H1 (cell line): ENCODE measurements around the gene RNF38. TPM values are rescaled to one million over a fixed set of nuclear protein-coding genes. Genes with fewer than 3 reads are reported as not detected.

Experiments used
- CTCF ChIA-PET: fragments of 300-600 bp; sonication (Branson Sonifier 250); formaldehyde crosslinking; loops from one replicate; lab custom pipeline; 2021; ENCODE audit not compliant: partially characterized antibody; lab: Charles Lee
- POLR2A ChIA-PET: fragments of 300-600 bp; sonication (Branson Sonifier 250); formaldehyde crosslinking; loops from one replicate; lab custom pipeline; 2021; ENCODE audit warnings: inconsistent platforms; ENCODE audit not compliant: partially characterized antibody; lab: Charles Lee
- DNase-seq, 2 experiments: peaks; one replicate each; pipeline versions ENCODE4 v3.0.0 to v3.0.0-alpha.2; 2010 to 2022; ENCODE audit warnings: low spot score in 2 of 2, low read depth in 1 of 2, mixed read lengths in 1 of 2
- FAIRE-seq: peaks from 2 replicates; lab custom pipeline; 2011; peaks lifted over from hg19 to GRCh38; lab: Jason Lieb, UNC
- H2AFZ ChIP-seq: 2 replicates; pipeline ENCODE4 v1.8.1; 2012; ENCODE audit warnings: low read length, inconsistent platforms
- H2AK5ac ChIP-seq: 2 replicates; pipeline ENCODE4 v1.6.1; 2013; ENCODE audit warnings: low read depth, low read length
- H2BK120ac ChIP-seq: replicated peaks from 2 replicates; pipeline ENCODE3; 2013; ENCODE audit warnings: low read depth, low read length, inconsistent platforms
- H2BK12ac ChIP-seq: 2 replicates; pipeline ENCODE4 v1.6.1; 2013; ENCODE audit warnings: low read depth, low read length
- H2BK15ac ChIP-seq: 2 replicates; pipeline ENCODE4 v1.6.1; 2013; ENCODE audit warnings: low read length
- H2BK20ac ChIP-seq: 2 replicates; pipeline ENCODE4 v1.6.1; 2013; ENCODE audit warnings: low read length
- H2BK5ac ChIP-seq: 2 replicates; pipeline ENCODE4 v1.6.1; 2013; ENCODE audit warnings: low read depth, low read length
- H3K14ac ChIP-seq: 2 replicates; pipeline ENCODE4 v1.6.1; 2013; ENCODE audit warnings: inconsistent platforms; ENCODE audit not compliant: insufficient read length
- H3K18ac ChIP-seq: 2 replicates; pipeline ENCODE4 v1.6.1; 2013; ENCODE audit warnings: low read length; ENCODE audit errors: extremely low read depth
- H3K23ac ChIP-seq: 2 replicates; pipeline ENCODE4 v1.6.1; 2013; ENCODE audit warnings: inconsistent platforms; ENCODE audit not compliant: insufficient read length
- H3K23me2 ChIP-seq: 2 replicates; pipeline ENCODE4 v1.6.1; 2013; ENCODE audit warnings: low read depth, low read length
- H3K27ac ChIP-seq: 2 replicates; pipeline ENCODE4 v1.6.1; 2011; ENCODE audit warnings: low read depth, low read length, inconsistent platforms
- H3K27me3 ChIP-seq, 4 experiments: replicated peaks in 1 of 4; 1 replicate in 1 of 4; 2 replicates in 3 of 4; pipeline versions ENCODE4 v1.6.1 to v1.8.1; 2011 to 2013; ENCODE audit warnings: low read length in 3 of 4, mild to moderate bottlenecking in 3 of 4, inconsistent platforms in 2 of 4, mixed read lengths in 2 of 4, moderate library complexity in 1 of 4; ENCODE audit not compliant: control insufficient read depth in 3 of 4, insufficient read depth in 3 of 4; ENCODE audit errors: extremely low read depth in 1 of 4
- H3K36me3 ChIP-seq, 4 experiments: 2 replicates each; pipeline versions ENCODE4 v1.6.1 to v1.8.1; 2011 to 2013; ENCODE audit warnings: mild to moderate bottlenecking in 4 of 4, low read length in 3 of 4, moderate library complexity in 2 of 4, control low read depth in 1 of 4, inconsistent platforms in 1 of 4; ENCODE audit not compliant: insufficient read depth in 4 of 4, control insufficient read depth in 2 of 4
- H3K4ac ChIP-seq: replicated peaks from 2 replicates; pipeline ENCODE3; 2013; ENCODE audit warnings: low read length, low read depth, mixed read lengths, inconsistent platforms; ENCODE audit not compliant: insufficient read length
- H3K4me1 ChIP-seq, 4 experiments: replicated peaks in 1 of 4; 1 replicate in 1 of 4; 2 replicates in 3 of 4; pipeline versions ENCODE4 v1.6.1 to v1.8.1; 2011 to 2013; ENCODE audit warnings: low read length in 3 of 4, inconsistent platforms in 2 of 4, mixed read lengths in 1 of 4; ENCODE audit not compliant: insufficient read depth in 4 of 4, control insufficient read depth in 3 of 4
- H3K4me2 ChIP-seq, 2 experiments: 2 replicates each; pipeline versions ENCODE4 v1.6.1 to v1.8.1; 2011 to 2013; ENCODE audit warnings: low read depth in 2 of 2, low read length in 2 of 2, control low read depth in 1 of 2, inconsistent platforms in 1 of 2, mild to moderate bottlenecking in 1 of 2; ENCODE audit not compliant: insufficient read depth in 1 of 2
- H3K4me3 ChIP-seq, 4 experiments: fragments of 200-600, 300-600 bp in 1 of 4; sonication (generic), shearing (Covaris generic), sonication (Bioruptor Twin) in 1 of 4; 2 replicates each; pipeline versions ENCODE4 v1.5.1 to v1.8.1; 2011 to 2016; ENCODE audit warnings: low read length in 4 of 4, low read depth in 3 of 4, control low read depth in 2 of 4, inconsistent platforms in 2 of 4, mild to moderate bottlenecking in 2 of 4, mixed read lengths in 1 of 4, moderate library complexity in 1 of 4; ENCODE audit not compliant: insufficient read depth in 2 of 4; ENCODE audit errors: extremely low read depth in 1 of 4
- H3K56ac ChIP-seq: replicated peaks from 2 replicates; pipeline ENCODE3; 2013; ENCODE audit warnings: low read depth, mild to moderate bottlenecking, mixed read lengths, low read length, inconsistent platforms; ENCODE audit not compliant: insufficient read length
- H3K79me1 ChIP-seq: 2 replicates; pipeline ENCODE4 v1.6.1; 2013; ENCODE audit warnings: low read depth, low read length, control low read depth
- H3K79me2 ChIP-seq, 2 experiments: 2 replicates each; pipeline versions ENCODE4 v1.6.1 to v1.8.1; 2012 to 2013; ENCODE audit warnings: low read length in 2 of 2, mild to moderate bottlenecking in 2 of 2, inconsistent platforms in 1 of 2; ENCODE audit not compliant: insufficient read depth in 2 of 2, control insufficient read depth in 1 of 2
- H3K9ac ChIP-seq, 4 experiments: replicated peaks in 1 of 4; 1 replicate in 1 of 4; 2 replicates in 3 of 4; pipeline versions ENCODE4 v1.6.1 to v1.8.1; 2011 to 2013; ENCODE audit warnings: low read depth in 3 of 4, low read length in 3 of 4, control low read depth in 2 of 4, mild to moderate bottlenecking in 2 of 4, moderate library complexity in 2 of 4, inconsistent platforms in 1 of 4; ENCODE audit errors: extremely low read depth in 1 of 4
- H3K9me3 ChIP-seq, 2 experiments: 2 replicates each; pipeline versions ENCODE4 v1.6.1 to v1.8.1; 2012 to 2013; ENCODE audit warnings: mild to moderate bottlenecking in 2 of 2, moderate library complexity in 2 of 2, control low read depth in 1 of 2, inconsistent platforms in 1 of 2, low read depth in 1 of 2, low read length in 1 of 2, mixed read lengths in 1 of 2; ENCODE audit not compliant: insufficient read depth in 2 of 2
- H4K20me1 ChIP-seq, 2 experiments: replicated peaks in 1 of 2; 2 replicates each; pipeline versions ENCODE3 to v1.8.1; 2011 to 2013; ENCODE audit warnings: inconsistent platforms in 2 of 2, low read length in 2 of 2, mild to moderate bottlenecking in 1 of 2; ENCODE audit not compliant: insufficient read depth in 2 of 2, control insufficient read depth in 1 of 2
- H4K5ac ChIP-seq: 2 replicates; pipeline ENCODE4 v1.6.1; 2013; ENCODE audit warnings: low read length, low read depth, mixed read lengths, inconsistent platforms; ENCODE audit not compliant: insufficient read length
- H4K8ac ChIP-seq: 2 replicates; pipeline ENCODE4 v1.8.0; 2013; ENCODE audit warnings: mild to moderate bottlenecking, moderate library complexity, low read length, inconsistent platforms; ENCODE audit not compliant: insufficient read depth; ENCODE audit errors: extremely low read depth
- H4K91ac ChIP-seq: replicated peaks from 2 replicates; pipeline ENCODE3; 2013; ENCODE audit warnings: low read length, mixed read lengths, inconsistent platforms; ENCODE audit not compliant: insufficient read length
- CBX5 ChIP-seq: fragments of 300-800, 300-1000 bp; sonication (generic); IDR thresholded peaks from 2 replicates; pipeline ENCODE4 v1.7.1; 2016; ENCODE audit warnings: antibody characterized with exemption, low read length, low read depth
- CEBPB ChIP-seq: IDR thresholded peaks from 2 replicates; pipeline ENCODE4 v1.6.1; 2012; ENCODE audit warnings: low read depth, low read length
- WGBS, 2 experiments: shearing (Covaris generic) in 1 of 2; methylation state at CpG; one replicate each; pipeline versions ENCODE4 v1.1.6 to v1.1.7; 2013 to 2015; ENCODE audit warnings: low lambda C conversion rate in 2 of 2, mixed read lengths in 2 of 2, inconsistent platforms in 1 of 2, low coverage in 1 of 2, missing lambda C conversion rate in 1 of 2; ENCODE audit not compliant: insufficient replicate concordance in 2 of 2, insufficient coverage in 1 of 2, insufficient read length in 1 of 2; ENCODE audit errors: extremely low coverage in 1 of 2, missing lambda C conversion rate in 1 of 2; 5-methylcytosine and 5-hydroxymethylcytosine counted together
- polyA plus RNA-seq, 7 experiments: library from polyadenylated mRNA; depleted of rRNA in 3 of 7; stranded (reverse) in 5 of 7; unstranded in 2 of 7; fragments of >200 nt in 5 of 7; fragments of 200-250 nt in 2 of 7; gene quantifications; 1 replicate in 5 of 7; 2 replicates in 1 of 7; 4 replicates in 1 of 7; pipeline versions ENCODE4 v1.2.1 to v1.2.3, GENCODE V29; 2011 to 2013; ENCODE audit warnings: missing spikeins in 2 of 7, mixed read lengths in 2 of 7
- total RNA-seq: library from RNA; stranded (reverse); fragmentation: NEBNext Ultra II Directional; extraction: Animal tissue kit (Norgen Biotek cat#: 25700); gene quantifications from 2 replicates; pipeline ENCODE4 v1.2.1, GENCODE V29; 2021

RNF38 gene
- total and polyA plus RNA-seq, 2 of the 8 experiments (the other 6 are each of a cell fraction or from before 2014, with no cell fraction given): 54.9 to 60.9 TPM

DNA sequence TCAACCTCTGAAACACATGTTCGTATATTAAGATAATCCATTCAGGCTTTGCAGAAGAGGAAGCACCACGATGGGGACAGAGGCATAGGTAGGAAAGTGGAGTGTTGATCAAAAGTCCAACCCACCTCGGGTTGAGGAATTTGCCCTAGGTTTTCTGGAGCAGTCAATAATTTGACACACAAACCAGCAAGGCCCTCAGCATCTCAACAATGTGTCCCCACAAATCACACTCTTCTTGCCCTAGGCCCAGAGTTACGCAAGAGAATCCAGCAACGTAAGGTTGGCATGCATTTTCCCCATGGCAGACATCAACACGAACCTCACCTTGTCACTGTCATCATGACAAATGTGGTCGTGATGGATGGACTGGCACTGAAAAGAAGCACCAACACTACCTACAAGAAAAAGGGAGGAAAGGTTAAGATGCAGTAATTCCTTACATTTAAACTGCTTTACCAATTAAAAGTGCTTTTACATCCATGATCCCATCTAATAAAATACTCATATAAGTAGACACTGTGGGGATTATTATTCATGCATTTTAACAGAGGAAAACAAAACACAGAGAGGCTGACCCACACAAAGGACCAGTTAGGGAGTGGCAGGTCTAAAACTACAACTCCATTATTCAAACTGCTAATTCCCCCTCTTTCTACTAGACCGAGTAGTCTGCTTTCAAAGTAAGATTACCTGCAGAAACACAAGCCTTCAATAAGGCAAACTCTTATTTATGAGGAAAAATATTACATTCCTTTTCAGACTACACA lies 24.4 kb upstream of the RNF38 start:
- Histone ChIP-seq H3K56ac (no peak overlapping the region), H3K18ac (no peak overlapping the region), H3K27me3 (no peaks in the 10 kb centered on the region), H2BK12ac (no peak overlapping the region), H3K4ac (no peak overlapping the region), H3K23me2 (no peaks in the 10 kb centered on the region), H4K5ac (no peak overlapping the region), H2AFZ (no peak overlapping the region), H2BK5ac (no peak overlapping the region), H4K20me1 (peaks cover 3% of the 10 kb centered on the region in 2 experiments), H3K23ac (no peak overlapping the region), H2AK5ac (no peak overlapping the region), H3K79me2 (peaks cover 4 to 82% of the 10 kb centered on the region in 2 experiments; a peak in 3 of 4 replicates), H3K14ac (no peak overlapping the region), H2BK120ac (no peak overlapping the region), H3K36me3 (peaks cover 0 to 20% (median 4%) of the 10 kb centered on the region in 4 experiments; a peak in 4 of 8 replicates), H4K8ac (no peak overlapping the region), H3K4me3 (no peak overlapping the region), H3K4me2 (no peak overlapping the region), H3K27ac (no peak overlapping the region), H2BK15ac (no peak overlapping the region), H4K91ac (no peak overlapping the region), H3K4me1 (no peaks in the 10 kb centered on the region), H3K79me1 (peaks cover 5% of the 10 kb centered on the region), H3K9ac (no peak overlapping the region), H3K9me3 (0 out of 4 replicates have a peak, but pooled peaks cover 0 to 3% of the 10 kb centered on the region in 2 experiments), H2BK20ac (no peak overlapping the region)
- ChIA-PET CTCF (no interaction called here), POLR2A (no interaction called here)
- no peak for FAIRE-seq
- no peak for DNase-seq
- WGBS, 2 experiments: 89% methylated on average over 8 of the region's 8 CpGs; no CpG with 5 or more reads in 1 of the 2 experiments
- TF ChIP-seq CEBPB (peak; percentile 65; the same call in 1 of the 2 replicates), CBX5 (no peak)
